Measurements from ENCODE around the gene UMOD.

The UMOD gene

DNA sequence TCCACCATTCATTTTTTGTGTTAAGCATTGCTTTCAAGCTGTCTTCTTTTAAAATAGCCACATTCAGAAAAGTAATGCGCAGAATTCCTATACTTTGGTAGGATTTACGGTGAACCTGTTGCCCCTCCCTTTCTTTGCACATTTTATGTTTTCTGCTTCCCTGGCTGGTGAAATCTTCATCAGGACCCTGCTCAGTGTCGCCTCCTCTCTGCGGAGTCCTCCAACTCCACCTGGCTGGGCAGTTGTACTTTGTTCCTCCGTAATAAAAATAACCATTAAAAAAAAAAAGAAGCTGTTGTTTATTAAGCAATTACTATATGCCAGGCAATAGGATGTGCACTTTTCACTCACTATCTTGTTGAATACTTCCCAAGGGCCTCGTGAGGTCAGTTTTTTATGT lies 2.9 kb downstream of the UMOD start:
- Histone ChIP-seq H3K79me2 (ENCODE audit: control insufficient read depth, insufficient read depth, low read length, poor library complexity) (no peaks in the 10 kb centered on the region), H2BK120ac (ENCODE audit: insufficient read depth, low read length, poor library complexity) (no peak overlapping the region), H4K8ac (ENCODE audit: low read depth, low read length) (no peak overlapping the region), H2BK12ac (ENCODE audit: low read length) (no peak overlapping the region), H3K4me2 (ENCODE audit: low read length) (no peak overlapping the region), H2AFZ (ENCODE audit: insufficient read depth, low read length, poor library complexity) (no peak overlapping the region), H3K14ac (ENCODE audit: low read length) (no peak overlapping the region), H3K4me3 (ENCODE audit: low read depth, low read length) (no peak overlapping the region), H3K9me3 (ENCODE audit: insufficient read depth, low read depth, low read length) (no peaks in the 10 kb centered on the region), H4K91ac (ENCODE audit: low read depth, low read length) (no peak overlapping the region), H3K79me1 (ENCODE audit: low read length) (no peaks in the 10 kb centered on the region), H3K36me3 (ENCODE audit: control insufficient read depth in 1 of 2, insufficient read depth in 2 of 2, low read length in 2 of 2) (no peaks in the 10 kb centered on the region), H3K27ac (ENCODE audit: low read depth, low read length) (no peak overlapping the region), H3K18ac (ENCODE audit: low read length) (no peak overlapping the region), H2AK5ac (ENCODE audit: low read length) (no peak overlapping the region), H3K9ac (ENCODE audit: low read length) (no peak overlapping the region), H3K4ac (ENCODE audit: low read depth, low read length) (no peak overlapping the region), H2BK5ac (ENCODE audit: low read depth, low read length, poor library complexity) (no peak overlapping the region), H3K4me1 (ENCODE audit: control insufficient read depth in 1 of 2, insufficient read depth in 2 of 2, low read length in 2 of 2) (no peaks in the 10 kb centered on the region), H4K12ac (ENCODE audit: low read depth, low read length) (no peak overlapping the region), H3K27me3 (ENCODE audit: insufficient read depth, low read length) (no peaks in the 10 kb centered on the region), H3K23ac (ENCODE audit: low read length) (no peak overlapping the region)
- DNase-seq: no peak
- no CpG with 5 or more reads among the region's 6 CpGs for WGBS (ENCODE audit: extremely low coverage, insufficient coverage, insufficient read length)

DNA sequence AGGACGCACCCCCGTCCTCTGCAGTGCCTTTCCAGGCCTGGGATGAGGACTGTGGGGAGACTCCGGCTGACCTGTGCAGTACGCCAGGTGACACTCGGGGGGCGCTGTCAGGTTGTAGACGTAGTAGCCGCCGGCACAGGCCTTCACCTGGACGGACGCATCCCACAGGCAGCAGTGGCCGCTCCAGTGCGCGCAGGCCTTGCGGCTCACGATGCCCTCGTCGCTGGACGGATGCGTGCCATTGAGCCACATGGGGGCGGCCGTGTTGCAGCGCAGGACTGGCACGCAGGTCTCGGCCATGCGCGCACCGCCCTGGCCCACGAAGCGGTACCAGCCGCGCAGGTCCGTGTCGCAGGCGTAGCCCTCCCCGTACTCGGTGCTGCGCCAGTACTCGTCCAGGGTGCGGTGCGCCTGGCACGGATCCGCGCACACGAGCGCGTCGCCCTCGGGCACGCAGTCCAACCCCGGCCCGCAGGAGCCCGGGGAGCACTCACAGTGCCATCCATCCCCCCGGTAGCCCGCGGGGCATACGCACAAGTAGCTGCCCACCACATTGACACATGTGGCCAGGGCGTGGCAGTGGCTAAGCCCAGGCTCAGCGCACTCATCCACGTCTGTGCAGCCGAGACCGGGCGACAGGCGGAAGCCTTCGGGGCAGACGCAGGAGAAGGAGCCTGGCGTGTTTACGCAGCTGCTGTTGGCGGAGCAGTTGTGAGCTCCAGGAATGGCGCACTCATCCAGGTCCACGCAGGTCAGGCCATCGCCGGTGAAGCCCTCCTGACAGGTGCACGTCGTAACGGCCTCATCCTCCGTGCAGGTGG lies 3.9 kb downstream of the UMOD start:
- Histone ChIP-seq H4K91ac (ENCODE audit: low read depth, low read length) (no peak overlapping the region), H3K36me3 (ENCODE audit: control insufficient read depth in 1 of 2, insufficient read depth in 2 of 2, low read length in 2 of 2) (no peaks in the 10 kb centered on the region), H2BK12ac (ENCODE audit: low read length) (no peak overlapping the region), H4K8ac (ENCODE audit: low read depth, low read length) (no peak overlapping the region), H2AK5ac (ENCODE audit: low read length) (no peak overlapping the region), H3K23ac (ENCODE audit: low read length) (no peak overlapping the region), H3K4ac (ENCODE audit: low read depth, low read length) (no peak overlapping the region), H3K4me3 (ENCODE audit: low read depth, low read length) (no peak overlapping the region), H3K4me2 (ENCODE audit: low read length) (no peak overlapping the region), H3K4me1 (ENCODE audit: control insufficient read depth in 1 of 2, insufficient read depth in 2 of 2, low read length in 2 of 2) (no peaks in the 10 kb centered on the region), H2BK5ac (ENCODE audit: low read depth, low read length, poor library complexity) (no peak overlapping the region), H3K9me3 (ENCODE audit: insufficient read depth, low read depth, low read length) (no peaks in the 10 kb centered on the region), H4K12ac (ENCODE audit: low read depth, low read length) (no peak overlapping the region), H3K27ac (ENCODE audit: low read depth, low read length) (no peak overlapping the region), H2BK120ac (ENCODE audit: insufficient read depth, low read length, poor library complexity) (no peak overlapping the region), H2AFZ (ENCODE audit: insufficient read depth, low read length, poor library complexity) (no peak overlapping the region), H3K9ac (ENCODE audit: low read length) (no peak overlapping the region), H3K79me1 (ENCODE audit: low read length) (no peaks in the 10 kb centered on the region), H3K27me3 (ENCODE audit: insufficient read depth, low read length) (no peaks in the 10 kb centered on the region), H3K14ac (ENCODE audit: low read length) (no peak overlapping the region), H3K18ac (ENCODE audit: low read length) (no peak overlapping the region), H3K79me2 (ENCODE audit: control insufficient read depth, insufficient read depth, low read length, poor library complexity) (no peaks in the 10 kb centered on the region)
- DNase-seq: peak in 1 of 2 donors; percentile 13
- WGBS (ENCODE audit: extremely low coverage, insufficient coverage, insufficient read length): no CpG with 5 or more reads among the region's 77 CpGs

DNA sequence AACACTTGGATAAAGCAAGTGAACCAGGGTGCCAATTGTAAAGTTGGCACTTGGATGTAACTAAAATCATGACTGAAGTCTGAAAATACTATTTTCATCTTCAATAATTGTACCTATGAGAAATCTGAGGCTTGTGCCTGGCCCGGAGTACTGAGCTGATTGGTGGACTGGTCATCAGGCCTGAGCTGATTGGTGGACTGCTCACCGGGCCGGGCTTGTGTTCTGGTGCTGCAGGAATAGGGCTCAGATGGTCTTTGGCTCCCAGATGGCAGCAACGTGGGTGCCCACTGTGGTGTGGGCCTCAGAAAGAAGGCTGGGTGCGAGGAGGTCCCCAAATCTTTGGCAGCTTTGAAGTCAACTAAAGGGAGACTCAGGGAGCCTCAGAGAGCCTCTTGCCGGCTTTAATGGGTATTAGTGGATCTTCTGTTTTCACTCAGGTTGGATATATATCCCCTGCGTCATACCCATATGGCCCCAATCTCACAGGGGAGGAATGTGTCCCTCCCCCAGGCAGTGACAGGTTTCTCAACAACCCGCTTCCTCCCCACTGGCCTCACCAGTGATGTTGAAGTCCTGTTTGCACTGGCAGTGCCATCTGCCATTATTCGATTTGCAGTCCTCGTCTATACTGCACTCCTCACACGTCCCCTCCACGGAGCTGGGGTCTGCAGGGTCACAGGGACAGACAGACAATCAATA lies 4.7 kb downstream of the UMOD start:
- H4K12ac ChIP-seq (ENCODE audit: low read depth, low read length): no peak overlapping the region
- no peaks in the 10 kb centered on the region for H3K4me1 ChIP-seq (ENCODE audit: control insufficient read depth in 1 of 2, insufficient read depth in 2 of 2, low read length in 2 of 2)
- no peaks in the 10 kb centered on the region for H3K79me2 ChIP-seq (ENCODE audit: control insufficient read depth, insufficient read depth, low read length, poor library complexity)
- no peak overlapping the region for H3K4me3 ChIP-seq (ENCODE audit: low read depth, low read length)
- no peak overlapping the region for H2AK5ac ChIP-seq (ENCODE audit: low read length)
- no peak overlapping the region for H4K91ac ChIP-seq (ENCODE audit: low read depth, low read length)
- no peaks in the 10 kb centered on the region for H3K79me1 ChIP-seq (ENCODE audit: low read length)
- no peak overlapping the region for H3K18ac ChIP-seq (ENCODE audit: low read length)
- no peak overlapping the region for H3K9ac ChIP-seq (ENCODE audit: low read length)
- no CpG with 5 or more reads among the region's 12 CpGs for WGBS (ENCODE audit: extremely low coverage, insufficient coverage, insufficient read length)
- peak; percentile 78 to 85 for DNase-seq
- H3K23ac ChIP-seq (ENCODE audit: low read length): no peak overlapping the region
- no peak overlapping the region for H3K14ac ChIP-seq (ENCODE audit: low read length)
- no peak overlapping the region for H4K8ac ChIP-seq (ENCODE audit: low read depth, low read length)
- H2BK120ac ChIP-seq (ENCODE audit: insufficient read depth, low read length, poor library complexity): no peak overlapping the region
- no peaks in the 10 kb centered on the region for H3K9me3 ChIP-seq (ENCODE audit: insufficient read depth, low read depth, low read length)
- H3K27me3 ChIP-seq (ENCODE audit: insufficient read depth, low read length): no peaks in the 10 kb centered on the region
- H2BK5ac ChIP-seq (ENCODE audit: low read depth, low read length, poor library complexity): no peak overlapping the region
- no peaks in the 10 kb centered on the region for H3K36me3 ChIP-seq (ENCODE audit: control insufficient read depth in 1 of 2, insufficient read depth in 2 of 2, low read length in 2 of 2)
- H3K27ac ChIP-seq (ENCODE audit: low read depth, low read length): no peak overlapping the region
- H3K4me2 ChIP-seq (ENCODE audit: low read length): no peak overlapping the region
- H3K4ac ChIP-seq (ENCODE audit: low read depth, low read length): no peak overlapping the region
- no peak overlapping the region for H2AFZ ChIP-seq (ENCODE audit: insufficient read depth, low read length, poor library complexity)
- H2BK12ac ChIP-seq (ENCODE audit: low read length): no peak overlapping the region

DNA sequence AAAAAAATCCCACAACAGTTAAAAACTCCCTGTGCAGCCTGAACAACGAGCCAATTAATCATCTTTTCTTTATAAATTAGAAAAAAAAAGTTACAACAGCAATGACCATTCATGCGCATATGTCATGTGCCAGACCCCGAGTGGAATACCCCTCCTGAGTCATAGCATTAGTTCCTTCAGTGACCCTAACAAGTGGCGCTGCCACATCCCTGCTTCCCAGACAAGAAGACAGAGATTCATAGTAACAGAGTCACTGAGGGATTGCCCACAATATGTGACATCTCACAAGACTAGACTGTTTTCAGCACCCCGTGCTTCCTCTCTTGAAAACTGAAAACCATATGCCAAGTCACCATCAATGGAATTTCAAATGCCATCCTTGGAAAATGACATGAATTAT lies 7.9 kb downstream of the UMOD start:
- H3K4ac ChIP-seq (ENCODE audit: low read depth, low read length): no peak overlapping the region
- no peak overlapping the region for H3K18ac ChIP-seq (ENCODE audit: low read length)
- no peak overlapping the region for H3K4me3 ChIP-seq (ENCODE audit: low read depth, low read length)
- no CpG with 5 or more reads among the region's 5 CpGs for WGBS (ENCODE audit: extremely low coverage, insufficient coverage, insufficient read length)
- no peaks in the 10 kb centered on the region for H3K79me2 ChIP-seq (ENCODE audit: control insufficient read depth, insufficient read depth, low read length, poor library complexity)
- H3K9me3 ChIP-seq (ENCODE audit: insufficient read depth, low read depth, low read length): no peaks in the 10 kb centered on the region
- no peaks in the 10 kb centered on the region for H3K27me3 ChIP-seq (ENCODE audit: insufficient read depth, low read length)
- no peak overlapping the region for H3K27ac ChIP-seq (ENCODE audit: low read depth, low read length)
- no peaks in the 10 kb centered on the region for H3K4me1 ChIP-seq (ENCODE audit: control insufficient read depth in 1 of 2, insufficient read depth in 2 of 2, low read length in 2 of 2)
- H2BK5ac ChIP-seq (ENCODE audit: low read depth, low read length, poor library complexity): no peak overlapping the region
- no peak overlapping the region for H2BK120ac ChIP-seq (ENCODE audit: insufficient read depth, low read length, poor library complexity)
- no peak overlapping the region for H3K9ac ChIP-seq (ENCODE audit: low read length)
- no peak overlapping the region for H2AK5ac ChIP-seq (ENCODE audit: low read length)
- H3K36me3 ChIP-seq (ENCODE audit: control insufficient read depth in 1 of 2, insufficient read depth in 2 of 2, low read length in 2 of 2): no peaks in the 10 kb centered on the region
- no peak overlapping the region for H3K14ac ChIP-seq (ENCODE audit: low read length)
- no peak overlapping the region for H2BK12ac ChIP-seq (ENCODE audit: low read length)
- H3K79me1 ChIP-seq (ENCODE audit: low read length): no peaks in the 10 kb centered on the region
- no peak overlapping the region for H4K91ac ChIP-seq (ENCODE audit: low read depth, low read length)
- no peak overlapping the region for H2AFZ ChIP-seq (ENCODE audit: insufficient read depth, low read length, poor library complexity)
- no peak overlapping the region for H3K4me2 ChIP-seq (ENCODE audit: low read length)
- no peak for DNase-seq
- H4K12ac ChIP-seq (ENCODE audit: low read depth, low read length): no peak overlapping the region
- no peak overlapping the region for H4K8ac ChIP-seq (ENCODE audit: low read depth, low read length)
- H3K23ac ChIP-seq (ENCODE audit: low read length): no peak overlapping the region

Data from trophoblast cell (in vitro differentiated cells and primary cell).